Fibroblast of villous mesenchyme (primary cell): ENCODE measurements around the gene FXYD1. TPM values are rescaled to one million over a fixed set of nuclear protein-coding genes. Genes with fewer than 3 reads are reported as not detected.

Experiments used
- DNase-seq: peaks from one replicate; pipeline ENCODE4 v3.0.0-alpha.2; 2010; ENCODE audit warnings: low read depth
- H3K4me3 ChIP-seq: 2 replicates; pipeline ENCODE4 v1.5.1; 2011; ENCODE audit warnings: low read depth, mild to moderate bottlenecking, low read length
- CTCF ChIP-seq: IDR thresholded peaks from 2 replicates; pipeline ENCODE4 v1.5.1; 2012; ENCODE audit warnings: low read depth, mild to moderate bottlenecking, low read length; ENCODE audit not compliant: insufficient read depth
- total RNA-seq: library from RNA; depleted of rRNA; stranded (reverse); fragments of >200 nt; gene quantifications from 2 replicates; pipeline ENCODE4 v1.2.3, GENCODE V29; 2012

The FXYD1 gene
- total RNA-seq = 0.32 TPM in 1 of 2 replicates, not detected in the other

DNA sequence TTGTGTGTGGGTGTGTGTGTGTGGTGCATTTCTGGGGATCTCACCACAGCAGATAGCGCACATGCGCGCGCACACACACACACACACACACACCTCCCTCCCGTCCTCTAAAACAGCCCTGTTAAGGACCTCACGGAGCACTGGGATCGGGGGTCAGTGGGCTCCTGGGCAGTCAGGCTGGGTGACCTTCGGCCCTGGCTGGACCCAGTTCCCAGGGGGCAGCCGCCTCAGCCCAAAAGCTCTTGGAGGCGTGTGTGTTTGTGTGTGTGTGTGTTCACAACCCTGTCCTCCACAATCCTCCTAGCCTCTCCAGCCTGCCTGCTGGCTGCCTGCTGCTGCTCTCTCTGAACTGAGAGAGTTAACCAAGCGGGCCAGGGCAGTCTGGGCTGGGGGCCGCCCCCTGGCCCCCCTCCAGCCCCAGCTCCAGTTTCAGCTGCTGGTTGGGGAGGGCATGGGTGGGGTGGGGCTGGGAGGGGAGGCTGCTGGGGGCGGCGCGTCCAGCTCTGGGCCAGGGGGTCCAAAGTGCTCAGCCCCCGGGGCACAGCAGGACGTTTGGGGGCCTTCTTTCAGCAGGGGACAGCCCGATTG, at the start of gene FXYD1:
Gene FXYD1 (plus strand): TSS at position 520 of the 588 bp plus-strand sequence. CDS start 1,256 bp downstream, outside the sequence.
- peak within 1 kb of the TSS; percentile 17 for H3K4me3 ChIP-seq
- no peak for TF ChIP-seq CTCF
- DNase-seq = peak; percentile 29

GRCh38 chr19:35089554-35089953, 49.1 kb upstream of the FXYD1 start:
- H3K4me3 ChIP-seq = no peak overlapping the region
- no peak for TF ChIP-seq CTCF
- DNase-seq = no peak

- DNase-seq = no peak
- no peak for TF ChIP-seq CTCF
- H3K4me3 ChIP-seq = no peak overlapping the region
These were observed 48.5 kb upstream of the FXYD1 start for GRCh38 chr19:35090160-35090505.

GRCh38 chr19:35090506-35091214, 48.0 kb upstream of the FXYD1 start:
- H3K4me3 ChIP-seq = no peak overlapping the region

DNA sequence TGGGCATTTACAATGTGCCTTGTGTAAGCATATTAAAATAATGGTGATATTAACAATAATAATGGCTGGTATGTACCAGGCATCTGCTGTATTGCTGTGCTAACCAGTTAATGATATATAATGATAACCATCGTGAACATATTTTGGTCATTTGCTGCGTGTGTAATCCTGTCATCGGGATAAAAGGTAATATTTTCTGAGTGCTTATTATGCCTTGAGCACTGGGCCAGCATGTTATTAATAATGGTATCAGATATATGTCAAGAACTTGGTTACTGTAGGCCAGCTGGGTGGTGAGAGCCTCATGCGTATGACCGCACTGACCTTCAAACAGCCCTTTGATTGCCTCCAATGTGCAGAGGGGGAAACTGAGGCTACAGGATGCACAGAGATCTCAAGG, 45.2 kb upstream of the FXYD1 start:
- no peak for TF ChIP-seq CTCF
- no peak overlapping the region for H3K4me3 ChIP-seq
- no peak for DNase-seq

More at GRCh38 chr19:35090506-35091214, 48.0 kb upstream of the FXYD1 start:
- TF ChIP-seq CTCF = peak; percentile 64
- DNase-seq = peak; percentile 58

- DNase-seq = no peak
- no peak overlapping the region for H3K4me3 ChIP-seq
- no peak for TF ChIP-seq CTCF
These were observed 44.5 kb upstream of the FXYD1 start for GRCh38 chr19:35093941-35094647.
